SK-N-SH (cell line): ENCODE measurements around the gene SLC25A26.

ENCODE experiments used
- EP300 ChIP-seq, 2 experiments: IDR thresholded peaks; 2 replicates each; pipeline versions ENCODE4 v1.4.0 to v1.6.1; 2012; ENCODE audit warnings: borderline replicate concordance in 1 of 2, low read depth in 1 of 2, low read length in 1 of 2
- EZH2phosphoT487 ChIP-seq: fragments of 200-600 bp; sonication (generic); IDR thresholded peaks from 2 replicates; pipeline ENCODE4 v1.6.1; 2017; ENCODE audit warnings: low read depth, mixed run types, mild to moderate bottlenecking, antibody characterized with exemption, moderate library complexity, borderline replicate concordance
- MAX ChIP-seq: IDR thresholded peaks from 2 replicates; pipeline ENCODE4 v1.4.0; 2012; ENCODE audit warnings: low read depth
- POLR2AphosphoS5 ChIP-seq: IDR thresholded peaks from 2 replicates; pipeline ENCODE4 v1.6.1; 2012; ENCODE audit warnings: low read depth, low read length
- RCOR1 ChIP-seq: fragments of 150-350 bp; IDR thresholded peaks from 2 replicates; pipeline ENCODE4 v1.6.1; 2017; ENCODE audit warnings: antibody characterized with exemption, low read length
- RFX5 ChIP-seq: IDR thresholded peaks from 2 replicates; pipeline ENCODE4 v1.6.1; 2012; ENCODE audit warnings: mild to moderate bottlenecking, improper control_type of control experiment, low read length
- SIN3A ChIP-seq: IDR thresholded peaks from 2 replicates; pipeline ENCODE4 v1.6.1; 2012; ENCODE audit warnings: low read depth, mild to moderate bottlenecking, low read length, moderate library complexity, borderline replicate concordance
- TAF1 ChIP-seq: IDR thresholded peaks from 2 replicates; pipeline ENCODE4 v1.6.1; 2012; ENCODE audit warnings: low read depth, mild to moderate bottlenecking, low read length, moderate library complexity, borderline replicate concordance
- TF ChIP-seq, protein P1 (sequence below): fragments of 200-600 bp; sonication (generic); IDR thresholded peaks from 2 replicates; pipeline ENCODE4 v1.6.1; 2017; ENCODE audit warnings: antibody characterized with exemption, mild to moderate bottlenecking, moderate library complexity
- TF ChIP-seq, protein P2 (sequence below): IDR thresholded peaks from 2 replicates; pipeline ENCODE4 v1.6.1; 2012; ENCODE audit warnings: mild to moderate bottlenecking, low read depth, low read length, moderate library complexity

- TF ChIP-seq TAF1 (no peak), EZH2phosphoT487 (no peak), MAX (no peak), RCOR1 (no peak), RFX5 (no peak), SIN3A (no peak), EP300 (IDR thresholded peaks at IDR 0.05; ENCODE audit: borderline replicate concordance in 1 of 2, low read depth in 1 of 2, low read length in 1 of 2) (no peak), POLR2AphosphoS5 (no peak)
- TF ChIP-seq, protein P1, sequence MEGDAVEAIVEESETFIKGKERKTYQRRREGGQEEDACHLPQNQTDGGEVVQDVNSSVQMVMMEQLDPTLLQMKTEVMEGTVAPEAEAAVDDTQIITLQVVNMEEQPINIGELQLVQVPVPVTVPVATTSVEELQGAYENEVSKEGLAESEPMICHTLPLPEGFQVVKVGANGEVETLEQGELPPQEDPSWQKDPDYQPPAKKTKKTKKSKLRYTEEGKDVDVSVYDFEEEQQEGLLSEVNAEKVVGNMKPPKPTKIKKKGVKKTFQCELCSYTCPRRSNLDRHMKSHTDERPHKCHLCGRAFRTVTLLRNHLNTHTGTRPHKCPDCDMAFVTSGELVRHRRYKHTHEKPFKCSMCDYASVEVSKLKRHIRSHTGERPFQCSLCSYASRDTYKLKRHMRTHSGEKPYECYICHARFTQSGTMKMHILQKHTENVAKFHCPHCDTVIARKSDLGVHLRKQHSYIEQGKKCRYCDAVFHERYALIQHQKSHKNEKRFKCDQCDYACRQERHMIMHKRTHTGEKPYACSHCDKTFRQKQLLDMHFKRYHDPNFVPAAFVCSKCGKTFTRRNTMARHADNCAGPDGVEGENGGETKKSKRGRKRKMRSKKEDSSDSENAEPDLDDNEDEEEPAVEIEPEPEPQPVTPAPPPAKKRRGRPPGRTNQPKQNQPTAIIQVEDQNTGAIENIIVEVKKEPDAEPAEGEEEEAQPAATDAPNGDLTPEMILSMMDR: no peak
- TF ChIP-seq, protein P2, sequence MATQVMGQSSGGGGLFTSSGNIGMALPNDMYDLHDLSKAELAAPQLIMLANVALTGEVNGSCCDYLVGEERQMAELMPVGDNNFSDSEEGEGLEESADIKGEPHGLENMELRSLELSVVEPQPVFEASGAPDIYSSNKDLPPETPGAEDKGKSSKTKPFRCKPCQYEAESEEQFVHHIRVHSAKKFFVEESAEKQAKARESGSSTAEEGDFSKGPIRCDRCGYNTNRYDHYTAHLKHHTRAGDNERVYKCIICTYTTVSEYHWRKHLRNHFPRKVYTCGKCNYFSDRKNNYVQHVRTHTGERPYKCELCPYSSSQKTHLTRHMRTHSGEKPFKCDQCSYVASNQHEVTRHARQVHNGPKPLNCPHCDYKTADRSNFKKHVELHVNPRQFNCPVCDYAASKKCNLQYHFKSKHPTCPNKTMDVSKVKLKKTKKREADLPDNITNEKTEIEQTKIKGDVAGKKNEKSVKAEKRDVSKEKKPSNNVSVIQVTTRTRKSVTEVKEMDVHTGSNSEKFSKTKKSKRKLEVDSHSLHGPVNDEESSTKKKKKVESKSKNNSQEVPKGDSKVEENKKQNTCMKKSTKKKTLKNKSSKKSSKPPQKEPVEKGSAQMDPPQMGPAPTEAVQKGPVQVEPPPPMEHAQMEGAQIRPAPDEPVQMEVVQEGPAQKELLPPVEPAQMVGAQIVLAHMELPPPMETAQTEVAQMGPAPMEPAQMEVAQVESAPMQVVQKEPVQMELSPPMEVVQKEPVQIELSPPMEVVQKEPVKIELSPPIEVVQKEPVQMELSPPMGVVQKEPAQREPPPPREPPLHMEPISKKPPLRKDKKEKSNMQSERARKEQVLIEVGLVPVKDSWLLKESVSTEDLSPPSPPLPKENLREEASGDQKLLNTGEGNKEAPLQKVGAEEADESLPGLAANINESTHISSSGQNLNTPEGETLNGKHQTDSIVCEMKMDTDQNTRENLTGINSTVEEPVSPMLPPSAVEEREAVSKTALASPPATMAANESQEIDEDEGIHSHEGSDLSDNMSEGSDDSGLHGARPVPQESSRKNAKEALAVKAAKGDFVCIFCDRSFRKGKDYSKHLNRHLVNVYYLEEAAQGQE: no peak
Observed at GRCh38 chr3:66392512-66392911, 171.7 kb downstream of the SLC25A26 start.
